ENCODE results near the gene RBM34. TPM values are rescaled to one million over a fixed set of nuclear protein-coding genes. Genes with fewer than 3 reads are reported as not detected.
A peak's percentile ranks its signal among the peaks of the same experiment; 100 is the strongest.
"Not testable (repeated sequence)": the region's sequence is repeated elsewhere in the genome, so short reads cannot be mapped to it uniquely, and the experiment has no call there.

Gene RBM34
- total RNA-seq, result 62.6 to 72.1 TPM (median 70.8 TPM) in 3 replicates

GRCh38 chr1:235160957-235161684 is at the start of gene RBM34:
Gene RBM34, minus strand, starts transcription at chr1:235161250. Its CDS starts 24 bp downstream, at chr1:235161226.
- TF ChIP-seq CTCF (IDR thresholded peaks at IDR 0.05; ENCODE audit: unreplicated experiment), result no peak
- no peaks in the 10 kb centered on the region for H3K9me3 Mint-ChIP-seq
- H3K27ac Mint-ChIP-seq, result peak within 1 kb of the TSS; percentile 95
- DNase-seq (ENCODE audit: low spot score in 2 of 2, unreplicated experiment in 2 of 2), result peak; percentile 87 to 95
- H3K36me3 Mint-ChIP-seq, result peaks cover 2% of the 10 kb centered on the region
- peaks cover 13% of the 10 kb centered on the region for H3K4me1 Mint-ChIP-seq
- no peaks in the 10 kb centered on the region for H3K27me3 Mint-ChIP-seq (ENCODE audit: low read depth)
- H3K4me3 Mint-ChIP-seq, result peak within 1 kb of the TSS; percentile 93

GRCh38 chr1:235207209-235207565 is 46.1 kb upstream of the RBM34 start:
- Mint-ChIP-seq H3K4me3 (no peak overlapping the region), H3K27me3 (ENCODE audit: low read depth) (no peaks in the 10 kb centered on the region), H3K9me3 (no peaks in the 10 kb centered on the region), H3K36me3 (peaks cover 31% of the 10 kb centered on the region), H3K4me1 (no peaks in the 10 kb centered on the region), H3K27ac (no peak overlapping the region)
- TF ChIP-seq CTCF (IDR thresholded peaks at IDR 0.05; ENCODE audit: unreplicated experiment), result no peak
- DNase-seq (ENCODE audit: low spot score in 2 of 2, unreplicated experiment in 2 of 2), result no peak

- H3K27me3 Mint-ChIP-seq (ENCODE audit: low read depth), result no peaks in the 10 kb centered on the region
- no peak overlapping the region for H3K4me3 Mint-ChIP-seq
- peaks cover 28% of the 10 kb centered on the region for H3K36me3 Mint-ChIP-seq
- no peak overlapping the region for H3K27ac Mint-ChIP-seq
- DNase-seq (ENCODE audit: low spot score in 2 of 2, unreplicated experiment in 2 of 2), result no peak
- H3K9me3 Mint-ChIP-seq, result no peaks in the 10 kb centered on the region
- no peaks in the 10 kb centered on the region for H3K4me1 Mint-ChIP-seq
- no peak for TF ChIP-seq CTCF (IDR thresholded peaks at IDR 0.05; ENCODE audit: unreplicated experiment)
These were observed 45.6 kb upstream of the RBM34 start for GRCh38 chr1:235206533-235207208.

GRCh38 chr1:235205687-235206086 is 44.6 kb upstream of the RBM34 start:
- Mint-ChIP-seq H3K4me1 (no peaks in the 10 kb centered on the region), H3K4me3 (no peak overlapping the region), H3K36me3 (peaks cover 29% of the 10 kb centered on the region), H3K27me3 (ENCODE audit: low read depth) (no peaks in the 10 kb centered on the region), H3K27ac (peak overlapping the region; percentile 32), H3K9me3 (no peaks in the 10 kb centered on the region)
- TF ChIP-seq CTCF (IDR thresholded peaks at IDR 0.05; ENCODE audit: unreplicated experiment), result no peak
- no peak for DNase-seq (ENCODE audit: low spot score in 2 of 2, unreplicated experiment in 2 of 2)

GRCh38 chr1:235203428-235203827 is 42.4 kb upstream of the RBM34 start:
- Mint-ChIP-seq H3K27me3 (ENCODE audit: low read depth) (no peaks in the 10 kb centered on the region), H3K27ac (no peak overlapping the region), H3K9me3 (no peaks in the 10 kb centered on the region), H3K4me1 (peaks cover 2% of the 10 kb centered on the region), H3K36me3 (peaks cover 27% of the 10 kb centered on the region), H3K4me3 (no peak overlapping the region)
- no peak for TF ChIP-seq CTCF (IDR thresholded peaks at IDR 0.05; ENCODE audit: unreplicated experiment)
- DNase-seq (ENCODE audit: low spot score in 2 of 2, unreplicated experiment in 2 of 2), result no peak

GRCh38 chr1:235202447-235202846 is 41.4 kb upstream of the RBM34 start:
- not testable (repeated sequence) for H3K4me1 Mint-ChIP-seq; H3K27me3 Mint-ChIP-seq (ENCODE audit: low read depth); H3K27ac Mint-ChIP-seq; H3K4me3 Mint-ChIP-seq; DNase-seq (ENCODE audit: low spot score in 2 of 2, unreplicated experiment in 2 of 2); H3K9me3 Mint-ChIP-seq
- H3K36me3 Mint-ChIP-seq, result peaks cover 27% of the 10 kb centered on the region

Measured in mesothelial cell of epicardium (in vitro differentiated cells).